GM04503 (cell line): ENCODE data around the gene PRKACA.
"Not testable (repeated sequence)": the region's sequence is repeated elsewhere in the genome, so short reads cannot be mapped to it uniquely, and the experiment has no call there.

Experiments
- DNase-seq: peaks from one replicate; pipeline ENCODE4 v3.0.0-alpha.2; 2012; ENCODE audit warnings: low read depth

The PRKACA gene

GRCh38 chr19:14066134-14066533, 51.4 kb downstream of the PRKACA start:
- DNase-seq = no peak

- DNase-seq = no peak
Measured at GRCh38 chr19:14063105-14063504, 54.5 kb downstream of the PRKACA start.

GRCh38 chr19:14062558-14062855, 55.1 kb downstream of the PRKACA start:
- no peak for DNase-seq

GRCh38 chr19:14061751-14062557, 55.6 kb downstream of the PRKACA start, which contains the start of gene PALM3:
Gene PALM3 (minus strand): TSS chr19:14062076. CDS start chr19:14061980, 96 bp downstream.
- DNase-seq = no peak

GRCh38 chr19:14061081-14061749, 56.3 kb downstream of the PRKACA start:
- DNase-seq = no peak

GRCh38 chr19:14059652-14060155, 57.9 kb downstream of the PRKACA start:
- DNase-seq = no peak

GRCh38 chr19:14059093-14059480, 58.5 kb downstream of the PRKACA start:
- DNase-seq = no peak

- DNase-seq = no peak
Measured at GRCh38 chr19:14058182-14059092, 59.1 kb downstream of the PRKACA start.

- DNase-seq = no peak
Measured at GRCh38 chr19:14056741-14057356, 60.7 kb downstream of the PRKACA start.

GRCh38 chr19:14056069-14056666, 61.4 kb downstream of the PRKACA start:
- DNase-seq = no peak

- no peak for DNase-seq
Measured at GRCh38 chr19:14055396-14055795, 62.2 kb downstream of the PRKACA start.

- DNase-seq = no peak
Measured at GRCh38 chr19:14054721-14055120, 62.8 kb downstream of the PRKACA start.

GRCh38 chr19:14054099-14054498, 63.5 kb downstream of the PRKACA start:
- DNase-seq = no peak

GRCh38 chr19:14053500-14053899, 64.1 kb downstream of the PRKACA start:
- no peak for DNase-seq

GRCh38 chr19:14053032-14053431, 64.5 kb downstream of the PRKACA start:
- no peak for DNase-seq

GRCh38 chr19:14052470-14052869, 65.1 kb downstream of the PRKACA start:
- no peak for DNase-seq

GRCh38 chr19:14051980-14052379, 65.6 kb downstream of the PRKACA start:
- DNase-seq = no peak

GRCh38 chr19:14050961-14051360, 66.6 kb downstream of the PRKACA start:
- not testable (repeated sequence) for DNase-seq

- no peak for DNase-seq
Measured at GRCh38 chr19:14050512-14050911, 67.0 kb downstream of the PRKACA start.

GRCh38 chr19:14048443-14049153, 69.0 kb downstream of the PRKACA start:
- DNase-seq = no peak

- DNase-seq = not testable (repeated sequence)
Measured at GRCh38 chr19:14047866-14048265, 69.7 kb downstream of the PRKACA start.
